Forelimb muscle (tissue), 1 donor: ENCODE data around the gene LRWD1. TPM values are rescaled to one million over a fixed set of nuclear protein-coding genes. Genes with fewer than 3 reads are reported as not detected.

Experiments used
- DNase-seq: peaks from one replicate; pipeline ENCODE4 v3.0.0-alpha.2; 2013; ENCODE audit warnings: low read depth
- polyA plus RNA-seq: library from polyadenylated mRNA; unstranded; fragments of 120-200 nt; gene quantifications from one replicate; pipeline ENCODE4 v1.2.1, GENCODE V29; 2013; ENCODE audit not compliant: insufficient read length

LRWD1 gene
- 10.2 TPM for polyA plus RNA-seq

- DNase-seq: peak; percentile 65
Measured at GRCh38 chr7:102464577-102465280, at the start of gene LRWD1, which contains the start of gene ALKBH4. Gene LRWD1 (plus strand): TSS chr7:102464984. CDS start chr7:102465081, 97 bp downstream. Gene ALKBH4 (minus strand): TSS chr7:102464863. CDS start chr7:102464836, 27 bp downstream.

DNA sequence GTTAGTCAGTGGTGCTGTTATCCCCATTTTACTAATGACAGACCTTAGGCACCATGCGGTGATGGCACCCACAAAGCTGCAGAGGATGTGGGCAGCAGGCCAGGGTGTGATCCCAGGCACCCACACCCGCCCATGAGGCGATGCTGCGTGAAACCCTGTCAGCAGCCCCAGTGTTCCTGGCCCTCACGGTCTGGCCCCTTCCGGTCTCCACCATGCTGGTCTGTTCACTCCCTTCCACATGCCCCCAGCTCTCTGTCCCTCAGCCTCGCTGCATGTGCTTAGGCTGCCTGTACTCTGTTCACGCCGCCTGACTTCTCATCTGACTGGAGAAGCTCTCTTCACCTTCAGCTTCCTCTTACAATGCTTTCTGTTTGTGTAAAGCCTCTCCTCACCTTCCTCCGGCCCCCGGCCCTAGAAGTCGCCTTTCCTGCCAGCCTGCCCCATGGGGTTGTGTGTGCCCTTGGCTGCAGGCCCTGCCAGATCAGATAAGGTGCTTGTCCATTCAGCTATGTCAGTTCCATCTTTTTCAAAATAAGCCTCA lies 49.0 kb upstream of the LRWD1 start:
- no peak for DNase-seq

GRCh38 chr7:102416406-102416805 lies 48.4 kb upstream of the LRWD1 start:
- DNase-seq: no peak

DNA sequence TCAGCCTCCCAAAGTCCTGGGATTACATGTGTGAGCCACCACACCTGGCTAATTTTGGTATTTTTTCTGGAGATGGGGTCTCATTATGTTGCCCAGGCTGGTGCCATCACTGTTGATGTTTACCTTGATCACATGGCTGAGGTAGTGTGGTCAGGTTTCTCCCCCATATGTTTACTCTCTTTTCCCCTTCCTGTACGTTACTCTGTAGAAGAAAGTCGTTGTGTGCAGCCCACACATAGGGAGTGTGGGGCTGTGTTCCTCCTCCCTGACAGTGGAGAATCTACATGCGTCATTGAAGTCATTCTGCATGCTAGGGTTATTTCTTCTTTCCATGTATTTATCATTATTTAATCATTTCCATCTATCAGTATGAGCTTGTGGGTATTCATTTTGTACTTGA lies 47.7 kb upstream of the LRWD1 start:
- DNase-seq: no peak

- DNase-seq: no peak
Measured at GRCh38 chr7:102418592-102418991, 46.2 kb upstream of the LRWD1 start.

DNA sequence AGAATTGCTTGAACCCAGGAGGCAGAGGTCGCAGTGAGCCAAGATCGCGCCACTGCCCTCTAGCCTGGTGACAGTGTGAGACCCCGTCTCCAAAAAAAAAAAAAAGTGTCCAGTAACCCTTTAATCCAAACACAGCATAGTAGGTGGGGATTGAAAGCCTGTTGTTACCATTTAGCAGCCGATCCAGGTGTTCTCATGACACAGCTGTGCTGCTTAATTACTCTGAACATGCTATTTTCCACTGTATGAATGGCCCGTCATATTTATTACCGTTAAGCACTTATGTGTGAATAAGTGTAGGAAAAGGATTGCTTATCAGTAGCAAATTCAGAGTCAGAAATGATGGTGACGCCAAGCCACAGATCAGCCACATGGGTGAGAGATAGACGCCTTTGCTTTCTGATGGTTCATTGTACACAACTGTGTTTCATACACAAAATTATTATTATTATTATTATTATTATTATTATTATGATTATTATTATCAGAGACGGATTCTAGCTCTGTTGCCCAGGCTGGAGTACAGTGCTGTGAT lies 43.0 kb upstream of the LRWD1 start:
- DNase-seq: no peak

DNA sequence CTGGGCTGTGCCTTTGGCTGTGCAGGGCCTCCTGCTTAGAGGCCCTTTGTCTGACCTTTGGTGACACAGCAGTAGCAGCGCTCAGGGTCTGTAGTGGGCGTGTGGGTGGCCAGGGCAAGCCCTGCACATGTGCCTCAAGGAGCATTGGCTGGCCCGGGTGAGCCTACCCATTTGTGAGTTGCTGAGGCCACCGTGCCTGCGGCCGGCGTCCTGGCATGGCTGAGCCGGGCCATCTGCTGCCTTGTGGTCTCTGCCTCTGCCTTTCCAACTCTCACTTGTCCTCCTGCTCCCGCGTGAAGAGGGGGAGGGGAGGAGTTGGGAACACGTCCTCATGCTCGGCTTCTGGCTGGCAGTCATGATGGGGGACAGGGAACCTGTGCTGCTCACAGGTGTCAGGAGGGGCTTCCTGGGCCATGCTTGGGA lies 40.6 kb upstream of the LRWD1 start:
- no peak for DNase-seq

DNA sequence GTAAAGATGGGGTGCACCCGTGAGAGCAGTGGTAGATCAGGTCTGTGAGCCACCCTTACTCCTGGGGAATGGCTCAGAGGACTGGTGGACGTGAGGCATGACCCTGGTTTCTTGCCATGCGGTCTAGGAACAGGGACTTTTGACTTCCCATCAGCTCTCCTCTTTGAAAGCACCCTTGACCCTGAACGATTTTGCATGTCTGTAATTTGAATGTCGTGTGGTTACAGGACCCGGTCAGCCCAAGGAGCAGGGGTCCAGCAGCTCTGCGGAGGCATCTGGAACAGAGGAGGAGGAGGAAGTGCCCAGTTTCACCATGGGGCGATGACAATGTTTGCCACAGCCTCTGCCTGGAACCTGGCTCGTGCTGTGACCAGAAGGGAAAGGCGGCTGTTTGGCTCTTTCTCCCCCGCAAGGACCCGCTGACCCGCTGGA lies 40.0 kb upstream of the LRWD1 start:
- no peak for DNase-seq

DNA sequence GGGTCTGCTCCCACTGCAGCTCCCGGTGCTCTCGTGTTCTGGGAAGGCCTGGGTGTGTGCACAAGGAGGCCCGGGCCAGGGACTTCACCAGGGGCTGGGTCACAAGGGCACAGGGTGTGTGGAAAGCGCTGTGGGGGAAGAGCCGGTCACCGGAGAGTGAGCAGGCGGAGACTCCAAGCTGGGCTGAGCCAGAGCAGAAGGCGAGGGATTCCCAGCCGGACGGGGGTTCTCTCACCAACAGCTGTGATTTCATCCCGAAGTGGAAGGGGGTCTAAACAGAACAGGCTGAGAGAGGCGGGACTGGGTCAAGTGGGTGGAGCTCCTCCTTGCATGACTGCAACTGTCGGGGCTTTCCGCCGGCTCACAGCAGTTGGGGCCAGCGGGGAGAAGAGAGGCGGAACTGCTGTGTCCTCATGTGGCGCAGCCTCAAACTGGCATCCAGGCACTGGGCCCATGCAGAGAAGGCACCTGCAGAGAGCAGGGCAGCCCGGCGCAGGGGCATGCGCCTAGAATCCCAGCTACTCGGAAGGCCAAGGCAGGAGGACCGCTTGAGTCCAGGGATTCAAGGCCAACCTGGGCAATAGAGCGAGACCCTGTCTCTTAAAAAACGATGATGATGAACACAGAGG lies 39.0 kb upstream of the LRWD1 start:
- DNase-seq: no peak

DNA sequence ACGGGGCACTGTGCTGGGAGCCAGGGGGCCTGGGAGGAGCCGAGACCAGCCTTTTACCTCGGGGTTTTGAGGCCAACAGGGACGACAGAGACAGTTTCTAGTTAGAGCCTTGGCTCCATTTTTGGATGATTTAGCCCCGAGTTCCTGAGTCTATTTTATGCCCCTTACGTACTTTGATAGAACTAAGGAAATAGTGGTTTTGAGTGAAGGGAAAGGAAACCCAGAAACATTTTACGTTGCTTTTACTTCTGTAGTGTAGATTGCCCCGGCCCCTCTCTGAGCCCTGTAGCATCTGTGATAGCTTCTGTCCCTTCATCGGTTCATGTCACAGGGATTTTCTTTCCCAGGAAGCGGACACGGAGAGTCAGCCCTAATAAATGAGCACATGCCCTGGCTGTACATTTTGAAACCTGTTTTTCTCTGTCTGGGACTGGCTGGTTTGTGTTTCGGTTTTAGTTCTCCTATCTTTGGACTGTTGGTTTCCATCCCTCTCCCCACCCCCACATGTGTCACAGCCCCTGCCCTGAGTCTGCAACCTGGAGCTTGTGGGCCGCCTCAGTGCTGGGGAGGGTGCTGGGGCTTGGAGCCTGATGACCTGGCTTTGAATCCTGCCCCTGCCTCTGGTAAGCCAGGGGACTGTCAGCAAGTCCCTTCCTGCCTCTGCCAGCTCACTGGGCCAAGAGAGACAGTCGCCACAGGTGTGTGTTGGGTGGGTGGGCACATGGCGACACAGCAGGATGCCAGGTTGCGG lies 38.3 kb upstream of the LRWD1 start:
- no peak for DNase-seq

- no peak for DNase-seq
Measured at GRCh38 chr7:102427019-102427405, 37.8 kb upstream of the LRWD1 start.

- no peak for DNase-seq
Measured at GRCh38 chr7:102429141-102429899, 35.5 kb upstream of the LRWD1 start.

DNA sequence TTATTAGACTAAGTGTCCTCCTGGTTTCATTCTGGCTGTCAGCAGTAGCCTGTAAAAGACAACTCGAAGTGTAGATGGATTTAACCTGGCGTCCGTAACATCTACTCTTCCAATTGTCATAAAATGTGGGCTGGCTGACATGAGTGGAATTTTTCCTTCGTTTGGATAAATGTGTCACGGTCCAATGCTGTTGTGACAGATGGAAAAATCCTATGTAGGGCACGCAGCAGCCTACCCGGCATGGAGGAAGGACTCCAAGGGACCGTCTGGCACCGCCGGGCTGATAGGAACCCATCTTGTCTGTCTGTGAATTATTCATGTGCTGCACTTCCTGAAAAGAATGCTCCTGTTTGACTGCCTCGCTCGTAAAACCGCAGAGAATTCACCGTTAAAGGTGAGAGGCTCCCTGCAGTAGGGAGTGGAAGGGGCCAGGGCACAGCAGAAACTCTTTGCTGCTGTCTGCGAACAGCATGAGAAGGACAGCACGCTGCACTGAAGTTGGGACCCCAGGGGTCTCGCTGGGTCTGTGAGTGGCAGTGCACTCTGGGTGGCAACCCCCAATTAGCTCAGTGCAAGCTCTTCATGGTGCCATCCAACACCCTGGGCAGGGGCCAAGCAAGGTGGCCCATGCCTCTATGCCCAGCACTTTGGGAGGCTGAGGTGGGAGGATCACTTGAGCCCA lies 33.0 kb upstream of the LRWD1 start:
- no peak for DNase-seq

DNA sequence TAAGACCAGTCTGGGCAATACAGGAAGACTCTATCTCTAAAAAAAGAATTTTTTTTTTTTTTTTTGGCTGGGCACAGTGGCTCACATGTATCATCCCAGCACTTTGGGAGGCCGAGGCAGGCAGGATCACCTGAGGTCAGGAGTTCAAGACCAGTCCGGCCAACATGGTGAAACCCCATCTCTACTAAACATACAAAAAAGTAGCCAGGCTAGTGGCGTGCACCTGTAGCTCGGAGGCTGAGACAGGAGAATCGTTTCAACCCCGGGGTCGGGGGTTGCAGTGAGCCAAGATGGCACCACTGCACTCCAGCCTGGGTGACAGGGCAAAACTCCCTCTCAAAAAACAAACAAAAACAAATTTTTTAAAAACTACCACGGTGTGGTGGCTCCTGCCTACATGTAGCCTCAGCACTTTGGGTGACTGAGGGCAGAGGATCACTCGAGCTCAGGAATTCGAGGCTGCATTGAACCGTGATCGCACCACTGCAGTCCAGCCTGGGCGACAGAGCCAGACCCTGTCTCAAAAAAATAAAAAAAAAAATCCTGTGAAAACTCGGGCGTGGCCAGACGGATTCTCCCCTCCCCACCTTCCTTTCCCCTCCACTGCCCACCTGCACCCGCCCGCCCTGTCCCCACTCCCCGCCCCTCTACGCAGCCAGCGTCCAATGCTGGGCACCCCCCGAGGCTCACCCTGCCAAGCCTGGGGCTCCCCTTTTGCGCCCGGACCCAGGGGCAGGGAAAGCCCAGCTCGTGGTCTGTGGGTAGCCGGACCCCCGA lies 32.2 kb upstream of the LRWD1 start:
- no peak for DNase-seq

DNA sequence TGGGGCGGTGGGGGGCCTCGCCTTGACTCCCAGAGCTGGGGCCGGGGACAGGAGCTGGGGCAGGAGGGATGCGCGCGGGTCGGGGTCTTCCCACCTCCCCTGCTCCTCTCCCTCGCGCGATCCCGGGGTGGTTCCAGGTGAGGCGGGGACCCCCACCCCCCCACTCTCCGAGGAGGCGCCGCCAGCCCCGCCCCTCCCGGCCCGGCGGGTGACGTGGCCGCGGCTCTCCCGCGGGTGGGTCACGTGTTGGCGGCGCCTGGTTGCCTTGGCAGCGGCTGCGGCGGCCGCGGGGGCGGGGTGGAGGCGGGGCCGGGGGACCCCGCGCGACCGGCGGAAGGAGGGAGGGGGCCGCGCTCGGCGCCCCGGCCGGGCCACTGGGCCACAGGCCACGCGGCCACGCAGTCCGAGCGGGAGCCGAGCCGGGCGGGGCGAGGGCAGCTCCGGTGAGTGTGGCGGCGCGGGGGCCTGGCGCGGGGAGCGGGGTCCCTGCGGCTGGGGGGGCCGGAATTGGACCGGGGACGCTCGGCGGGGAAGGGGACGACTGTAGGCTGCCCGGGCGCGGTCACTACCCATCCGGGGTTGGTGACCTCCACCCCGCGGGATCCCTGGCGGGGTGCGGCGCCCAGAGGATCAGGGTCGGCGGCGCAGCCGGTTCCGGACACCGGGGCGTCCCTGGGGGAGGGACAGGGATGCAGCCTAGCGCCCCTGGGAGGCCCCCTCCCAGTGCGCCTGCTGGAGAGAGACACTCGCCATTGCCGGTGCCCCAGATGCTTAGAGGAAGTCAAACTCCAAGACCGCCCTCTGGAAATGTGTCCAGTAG lies 31.4 kb upstream of the LRWD1 start, which contains the start of gene ORAI2:
TSS of gene ORAI2 (plus strand) at position 357 of the 820 bp plus-strand sequence. CDS start 5,382 bp downstream, outside the sequence.
- no peak for DNase-seq

DNA sequence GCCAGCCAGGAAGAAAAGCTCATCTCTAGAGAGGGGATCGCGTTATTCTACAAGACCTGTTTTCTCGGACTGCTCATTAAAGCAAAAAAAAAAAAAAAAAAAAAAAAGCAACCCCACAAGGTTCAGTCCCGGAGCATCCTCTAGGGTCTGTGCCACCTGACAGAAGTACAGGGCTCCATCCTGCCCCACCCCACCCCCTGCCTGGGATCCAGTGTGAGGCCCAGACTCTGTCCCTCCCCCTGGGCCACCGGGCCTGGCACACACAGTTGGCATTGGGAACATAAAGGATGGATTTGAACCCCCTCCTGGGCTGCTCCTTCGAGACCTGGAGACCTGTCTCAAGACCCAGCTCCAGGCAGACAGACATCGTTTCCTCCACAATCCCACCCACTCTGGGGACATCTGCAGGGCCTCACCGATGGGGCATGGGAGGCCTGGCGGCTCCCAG lies 30.7 kb upstream of the LRWD1 start:
- DNase-seq: no peak

DNA sequence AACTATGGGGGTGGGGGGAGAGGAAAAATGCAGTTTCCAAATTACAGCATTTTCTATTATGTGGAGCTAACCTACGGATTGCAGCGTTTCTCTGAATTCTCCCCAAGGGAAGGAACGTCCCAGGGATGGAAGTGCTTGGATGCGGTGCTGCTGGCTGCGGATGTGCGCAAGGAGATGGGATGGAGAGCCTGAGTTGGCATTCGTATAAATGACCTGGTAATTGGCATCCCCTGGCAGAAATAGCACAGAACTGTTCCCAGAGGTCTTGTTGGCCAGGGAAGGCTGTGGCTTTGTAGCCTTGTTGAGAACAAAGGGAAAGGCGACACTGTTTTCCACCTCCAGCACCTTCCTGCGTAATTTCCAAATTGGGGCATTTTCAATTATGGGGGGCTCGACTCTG lies 28.7 kb upstream of the LRWD1 start:
- DNase-seq: no peak

- no peak for DNase-seq
Measured at GRCh38 chr7:102439963-102440795, 24.6 kb upstream of the LRWD1 start.
